PC-3 (cell line): ENCODE measurements around the gene NDUFC2.

Source experiments
- EZH2 ChIP-seq: fragments of 300-600 bp; sonication (generic); IDR thresholded peaks from one replicate; pipeline ENCODE4 v1.6.1; 2017; ENCODE audit warnings: antibody characterized with exemption, mild to moderate bottlenecking, low read length; ENCODE audit not compliant: unreplicated experiment
- EZH2phosphoT487 ChIP-seq: fragments of 300-600 bp; sonication (generic); IDR thresholded peaks from 2 replicates; pipeline ENCODE4 v1.6.1; 2018; ENCODE audit warnings: mild to moderate bottlenecking, antibody characterized with exemption, low read length, borderline replicate concordance
- TF ChIP-seq, protein P1 (sequence below): fragments of 300-600 bp; sonication (generic); conservative IDR thresholded peaks from 2 replicates; pipeline ENCODE4 v1.5.1; 2017; ENCODE audit warnings: antibody characterized with exemption, low read depth, mild to moderate bottlenecking, low read length

- TF ChIP-seq, protein P1, sequence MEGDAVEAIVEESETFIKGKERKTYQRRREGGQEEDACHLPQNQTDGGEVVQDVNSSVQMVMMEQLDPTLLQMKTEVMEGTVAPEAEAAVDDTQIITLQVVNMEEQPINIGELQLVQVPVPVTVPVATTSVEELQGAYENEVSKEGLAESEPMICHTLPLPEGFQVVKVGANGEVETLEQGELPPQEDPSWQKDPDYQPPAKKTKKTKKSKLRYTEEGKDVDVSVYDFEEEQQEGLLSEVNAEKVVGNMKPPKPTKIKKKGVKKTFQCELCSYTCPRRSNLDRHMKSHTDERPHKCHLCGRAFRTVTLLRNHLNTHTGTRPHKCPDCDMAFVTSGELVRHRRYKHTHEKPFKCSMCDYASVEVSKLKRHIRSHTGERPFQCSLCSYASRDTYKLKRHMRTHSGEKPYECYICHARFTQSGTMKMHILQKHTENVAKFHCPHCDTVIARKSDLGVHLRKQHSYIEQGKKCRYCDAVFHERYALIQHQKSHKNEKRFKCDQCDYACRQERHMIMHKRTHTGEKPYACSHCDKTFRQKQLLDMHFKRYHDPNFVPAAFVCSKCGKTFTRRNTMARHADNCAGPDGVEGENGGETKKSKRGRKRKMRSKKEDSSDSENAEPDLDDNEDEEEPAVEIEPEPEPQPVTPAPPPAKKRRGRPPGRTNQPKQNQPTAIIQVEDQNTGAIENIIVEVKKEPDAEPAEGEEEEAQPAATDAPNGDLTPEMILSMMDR, result no peak
- TF ChIP-seq EZH2phosphoT487 (no peak), EZH2 (no peak)
Observed at GRCh38 chr11:78050964-78051831, 28.5 kb downstream of the NDUFC2 start.
